ENCODE data around the gene CLDN9. TPM values are rescaled to one million over a fixed set of nuclear protein-coding genes. Genes with fewer than 3 reads are reported as not detected.

CLDN9 gene
- polyA plus RNA-seq, 2 of the 4 experiments (the other 2 are of a cell fraction), result 0.03 to 0.06 TPM

- FAIRE-seq, result no peak
- Histone ChIP-seq H3K4me2 (no peak overlapping the region), H3K4me3 (no peak overlapping the region), H3K4me1 (peaks cover 9% of the 10 kb centered on the region), H3K9me3 (no peaks in the 10 kb centered on the region), H3K27ac (no peak overlapping the region)
- ATAC-seq, result peak in 1 of 2 experiments; percentile 3; a peak in 3 of 6 replicates
- DNase-seq (ENCODE audit: low read depth in 1 of 2, low spot score in 1 of 2), result no peak
- ChIA-PET POLR2A (interaction anchor here (3.8 kb wide), 1 partner anchor 10 kb away, joined by 40 read pairs; the partner anchor contains the start of gene TNFRSF12A), CTCF (interaction anchor here (0.9 to 11.0 kb wide), 21 partner anchors 8 to 127 kb away, joined by 3 to 214 read pairs (median 7); partner anchors contain the start of genes BICDL2, CLDN6, CLDN9 and HCFC1R1)
- TF ChIP-seq NR3C1 (IDR thresholded peaks at IDR 0.05) (no peak), POLR2AphosphoS2 (conservative IDR thresholded peaks at IDR 0.05; ENCODE audit: low read length) (peak; percentile 25; the same call in 1 of the 2 replicates), USF2 (IDR thresholded peaks at IDR 0.05) (no peak), ZFP36 (IDR thresholded peaks at IDR 0.05; ENCODE audit: borderline replicate concordance, partially characterized antibody) (peak; percentile 47), JUNB (IDR thresholded peaks at IDR 0.05) (no peak)
- WGBS (ENCODE audit: missing lambda C conversion rate), result 77% methylated on average over 28 of the region's 33 CpGs
Measured at GRCh38 chr16:3030222-3031212, 17.8 kb downstream of the CLDN9 start.

GRCh38 chr16:3032624-3033023, 19.9 kb downstream of the CLDN9 start:
- peaks cover 13% of the 10 kb centered on the region for H3K4me1 ChIP-seq
- no peak overlapping the region for H3K4me3 ChIP-seq
- no peak overlapping the region for H3K27ac ChIP-seq
- no peaks in the 10 kb centered on the region for H3K9me3 ChIP-seq
- ChIA-PET POLR2A (interaction anchor here (3.8 kb wide), 1 partner anchor 12 kb away, joined by 40 read pairs; the partner anchor contains the start of gene TNFRSF12A), CTCF (interaction anchor here (0.8 to 11.0 kb wide), 14 partner anchors 8 to 141 kb away, joined by 3 to 214 read pairs (median 6); partner anchors contain the start of genes BICDL2, CLDN9, HCFC1R1 and ZNF205)
- H3K4me2 ChIP-seq, result no peak overlapping the region
- 34% methylated on average over 7 of the region's 7 CpGs for WGBS (ENCODE audit: missing lambda C conversion rate)
- DNase-seq (ENCODE audit: low read depth in 1 of 2, low spot score in 1 of 2) (no peak), ATAC-seq (no peak), FAIRE-seq (no peak)
- TF ChIP-seq FOSL2 (IDR thresholded peaks at IDR 0.05), result no peak
- no peak for TF ChIP-seq FOSL2 (CRISPR knock-in tag; IDR thresholded peaks at IDR 0.05)
- TF ChIP-seq JUN (IDR thresholded peaks at IDR 0.05), result no peak
- no peak for TF ChIP-seq EHMT2 (IDR thresholded peaks at IDR 0.05; ENCODE audit: low read depth)
- TF ChIP-seq CBX8 (IDR thresholded peaks at IDR 0.05), result no peak
- no peak for TF ChIP-seq TFCP2L1 (CRISPR knock-in tag; IDR thresholded peaks at IDR 0.05)
- no peak for TF ChIP-seq SMC3 (IDR thresholded peaks at IDR 0.05)
- TF ChIP-seq ZSCAN20 (CRISPR knock-in tag; IDR thresholded peaks at IDR 0.05), result no peak
- TF ChIP-seq ATOH8 (CRISPR knock-in tag; IDR thresholded peaks at IDR 0.05; ENCODE audit: low read depth), result no peak
- TF ChIP-seq CEBPB (IDR thresholded peaks at IDR 0.05), result no peak
- TF ChIP-seq NR3C1 (IDR thresholded peaks at IDR 0.05), result no peak
- TF ChIP-seq NPAS2 (CRISPR knock-in tag; IDR thresholded peaks at IDR 0.05; ENCODE audit: borderline replicate concordance), result no peak

GRCh38 chr16:3035289-3035971, 22.7 kb downstream of the CLDN9 start:
- Histone ChIP-seq H3K4me1 (0 out of 3 replicates have a peak, but pooled peaks cover 4% of the 10 kb centered on the region), H3K27ac (no peak overlapping the region), H3K4me2 (peak overlapping the region; percentile 68; the same call in 2 of the 3 replicates), H3K4me3 (no peak overlapping the region), H3K9me3 (no peaks in the 10 kb centered on the region)
- ATAC-seq (no peak), FAIRE-seq (no peak), DNase-seq (ENCODE audit: low read depth in 1 of 2, low spot score in 1 of 2) (no peak)
- TF ChIP-seq PHF8 (IDR thresholded peaks at IDR 0.05; ENCODE audit: borderline replicate concordance, low read depth) (no peak), CBX2 (IDR thresholded peaks at IDR 0.05; ENCODE audit: borderline replicate concordance, low read depth) (no peak), ZNF302 (CRISPR knock-in tag; IDR thresholded peaks at IDR 0.05) (no peak), TFCP2L1 (CRISPR knock-in tag; IDR thresholded peaks at IDR 0.05) (no peak), RCOR1 (IDR thresholded peaks at IDR 0.05; ENCODE audit: low read depth, low read length) (no peak), GATA3 (IDR thresholded peaks at IDR 0.05; ENCODE audit: borderline replicate concordance) (no peak), JUNB (IDR thresholded peaks at IDR 0.05) (no peak), ZC3H11A (IDR thresholded peaks at IDR 0.05) (no peak), RFX5 (IDR thresholded peaks at IDR 0.05) (no peak), EHMT2 (IDR thresholded peaks at IDR 0.05; ENCODE audit: low read depth) (no peak), USF2 (IDR thresholded peaks at IDR 0.05) (no peak), REST (IDR thresholded peaks at IDR 0.05) (no peak), EP300 (IDR thresholded peaks at IDR 0.05) (no peak)
- WGBS (ENCODE audit: missing lambda C conversion rate), result 59% methylated on average over 11 of the region's 19 CpGs
- POLR2A ChIA-PET, result interaction anchor here (0.6 kb wide), 1 partner anchor 14 kb away, joined by 4 read pairs; no protein-coding TSS in a partner anchor
- CTCF ChIA-PET, result interaction anchor here (0.5 to 11.8 kb wide), 7 partner anchors 6 to 94 kb away, joined by 3 to 178 read pairs (median 16); partner anchors contain the start of genes TNFRSF12A and ZSCAN10

Data from A549 (cell line).